ENCODE data around the gene TMEM35B. TPM values are rescaled to one million over a fixed set of nuclear protein-coding genes. Genes with fewer than 3 reads are reported as not detected.
"Not testable (repeated sequence)": the region's sequence is repeated elsewhere in the genome, so short reads cannot be mapped to it uniquely, and the experiment has no call there.

TMEM35B gene
- total and polyA plus RNA-seq, 11 donors = 4.0 to 19.9 (median 12.3) TPM

GRCh38 chr1:34965597-34965996 lies 19.6 kb downstream of the TMEM35B start:
- no peak for ATAC-seq
- H3K36me3 ChIP-seq = no peaks in the 10 kb centered on the region
- WGBS, 4 donors = 86 to 91% (median 90%) methylated on average over 2 of the region's 2 CpGs
- H3K4me1 ChIP-seq = no peaks in the 10 kb centered on the region
- no peak for DNase-seq
- no peak overlapping the region for H3K27ac ChIP-seq
- intact Hi-C loops (cut with DNase I) = no loop called here
- H3K4me3 ChIP-seq = no peak overlapping the region
- H3K9me3 ChIP-seq = peaks cover 0 to 7% (median 0%) of the 10 kb centered on the region in 12 donors
- TF ChIP-seq POLR2A (IDR thresholded peaks at IDR 0.05) (no peak), CTCF (IDR thresholded peaks at IDR 0.05) (no peak)
- H3K27me3 ChIP-seq = no peaks in the 10 kb centered on the region

DNA sequence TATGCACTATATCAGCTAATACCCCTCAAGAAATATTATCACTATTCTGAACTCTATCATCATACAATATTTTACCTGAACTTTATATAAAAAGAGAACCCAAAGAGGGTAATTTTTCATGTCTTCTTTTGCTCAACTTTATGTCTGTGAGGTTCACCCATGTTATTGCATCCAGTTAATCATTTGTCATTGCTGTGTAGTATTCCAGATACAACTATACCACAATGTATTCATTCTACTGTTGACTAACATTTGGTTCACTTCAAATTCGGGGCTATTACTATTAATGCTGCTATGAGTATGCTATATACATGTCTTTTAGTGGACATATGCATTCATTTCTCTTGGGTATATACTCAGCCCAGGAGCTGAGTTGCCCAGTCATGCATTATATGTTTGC lies 34.7 kb downstream of the TMEM35B start:
- TF ChIP-seq POLR2A (IDR thresholded peaks at IDR 0.05) (no peak), CTCF (IDR thresholded peaks at IDR 0.05) (no peak)
- Histone ChIP-seq H3K4me3 (no peak overlapping the region), H3K9me3 (no peaks in the 10 kb centered on the region), H3K36me3 (no peaks in the 10 kb centered on the region), H3K4me1 (no peaks in the 10 kb centered on the region), H3K27ac (no peak overlapping the region), H3K27me3 (peaks cover 0 to 11% (median 0%) of the 10 kb centered on the region in 9 donors)
- no peak for DNase-seq
- intact Hi-C loops (cut with DNase I) = no loop called here
- 24 to 41% (median 35%) methylated on average over 1 of the region's 1 CpG for WGBS, 4 donors
- no peak for ATAC-seq

DNA sequence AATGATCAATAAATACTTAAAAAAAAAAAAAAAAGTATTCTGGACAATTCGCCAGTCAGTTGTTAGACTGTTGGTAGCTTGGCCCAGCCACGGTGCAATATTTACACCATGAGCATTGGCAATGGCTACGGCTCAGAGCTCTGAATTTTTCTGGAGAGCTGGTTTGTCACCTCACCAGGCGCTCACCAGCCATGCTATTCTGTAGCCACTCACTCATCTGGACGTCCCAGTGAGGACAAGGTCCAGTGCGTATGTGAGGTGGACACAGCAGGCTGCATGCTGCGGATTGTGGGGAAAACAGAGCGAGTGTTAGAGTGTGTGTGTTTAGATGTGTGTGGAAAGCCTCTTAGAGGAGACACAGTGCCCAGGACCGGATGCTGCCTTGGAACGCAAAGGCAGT lies 36.4 kb downstream of the TMEM35B start:
- H3K9me3 ChIP-seq; DNase-seq; ATAC-seq; H3K27ac ChIP-seq; H3K4me3 ChIP-seq; H3K4me1 ChIP-seq; intact Hi-C loops (cut with DNase I); H3K36me3 ChIP-seq: not testable (repeated sequence)
- WGBS, 4 donors = 87 to 90% (median 89%) methylated on average over 10 of the region's 10 CpGs
- peaks cover 0 to 11% (median 0%) of the 10 kb centered on the region in 9 donors for H3K27me3 ChIP-seq

GRCh38 chr1:34947641-34948314 lies 37.4 kb downstream of the TMEM35B start:
- ATAC-seq; DNase-seq; H3K4me3 ChIP-seq; H3K4me1 ChIP-seq; H3K9me3 ChIP-seq; intact Hi-C loops (cut with DNase I); H3K27ac ChIP-seq; H3K36me3 ChIP-seq: not testable (repeated sequence)
- peaks cover 0 to 11% (median 0%) of the 10 kb centered on the region in 9 donors for H3K27me3 ChIP-seq
- WGBS, 4 donors = 91 to 94% (median 93%) methylated on average over 26 to 41 of the region's 41 CpGs

GRCh38 chr1:34946211-34946610 lies 38.9 kb downstream of the TMEM35B start:
- 88 to 91% (median 90%) methylated on average over 6 of the region's 6 CpGs for WGBS, 4 donors
- Histone ChIP-seq H3K36me3 (no peaks in the 10 kb centered on the region), H3K27ac (no peak overlapping the region), H3K27me3 (peaks cover 0 to 15% (median 0%) of the 10 kb centered on the region in 9 donors), H3K4me1 (no peaks in the 10 kb centered on the region), H3K9me3 (no peaks in the 10 kb centered on the region), H3K4me3 (no peak overlapping the region)
- ATAC-seq (no peak), DNase-seq (no peak)
- TF ChIP-seq POLR2A (IDR thresholded peaks at IDR 0.05) = no peak
- no peak for TF ChIP-seq CTCF (IDR thresholded peaks at IDR 0.05)
- intact Hi-C loops (cut with DNase I) = no loop called here

GRCh38 chr1:34941798-34942197 lies 43.3 kb downstream of the TMEM35B start:
- H3K27me3 ChIP-seq = peaks cover 0 to 17% (median 0%) of the 10 kb centered on the region in 9 donors
- H3K4me3 ChIP-seq; H3K9me3 ChIP-seq; ATAC-seq; DNase-seq; intact Hi-C loops (cut with DNase I); H3K36me3 ChIP-seq; H3K27ac ChIP-seq; H3K4me1 ChIP-seq: not testable (repeated sequence)
- 89 to 93% (median 92%) methylated on average over 2 of the region's 2 CpGs for WGBS, 4 donors

Measured in heart left ventricle (tissue), 16 donors.